BJ (cell line): ENCODE measurements around the gene TTC28. TPM values are rescaled to one million over a fixed set of nuclear protein-coding genes. Genes with fewer than 3 reads are reported as not detected.
"Not testable (repeated sequence)": the region's sequence is repeated elsewhere in the genome, so short reads cannot be mapped to it uniquely, and the experiment has no call there.

Experiments
- CTCF ChIA-PET: fragments of 350-600 bp; formaldehyde crosslinking; extraction: SDS; loops from one replicate; lab custom pipeline; 2021; ENCODE audit warnings: antibody characterized with exemption, inconsistent platforms; lab: Yijun Ruan, JAX
- POLR2A ChIA-PET: fragments of 300-600 bp; sonication (Branson Sonifier 250); formaldehyde crosslinking; extraction: SDS; loops from one replicate; lab custom pipeline; 2021; ENCODE audit warnings: antibody characterized with exemption; lab: Charles Lee
- DNase-seq: peaks from one replicate; pipeline ENCODE4 v3.0.0-alpha.2; 2011; ENCODE audit warnings: low read depth
- H3K27me3 ChIP-seq: 2 replicates; pipeline ENCODE4 v1.6.0; 2011; ENCODE audit warnings: low read length; ENCODE audit not compliant: control insufficient read depth, insufficient read depth
- H3K36me3 ChIP-seq: 2 replicates; pipeline ENCODE4 v1.5.1; 2011; ENCODE audit warnings: low read length; ENCODE audit not compliant: control insufficient read depth, insufficient read depth
- H3K4me3 ChIP-seq: 2 replicates; pipeline ENCODE4 v1.5.1; 2011; ENCODE audit warnings: low read depth, mild to moderate bottlenecking, control low read depth, low read length
- CTCF ChIP-seq: IDR thresholded peaks from 2 replicates; pipeline ENCODE4 v1.5.1; 2011; ENCODE audit warnings: low read depth, mild to moderate bottlenecking, control low read depth, inconsistent platforms, low read length, moderate library complexity; ENCODE audit not compliant: insufficient read depth
- polyA plus RNA-seq: library from polyadenylated mRNA; depleted of rRNA; stranded (reverse); fragments of >200 nt; gene quantifications from 2 replicates; pipeline ENCODE4 v1.2.3, GENCODE V29; 2011

TTC28 gene
- polyA plus RNA-seq, 1 experiment = 8.7 TPM

- Histone ChIP-seq H3K36me3 (no peaks in the 10 kb centered on the region), H3K27me3 (no peaks in the 10 kb centered on the region), H3K4me3 (no peak overlapping the region)
- DNase-seq = no peak
- ChIA-PET POLR2A (interaction anchor here (0.5 kb wide), 1 partner anchor 369 kb away, joined by 5 read pairs; no protein-coding TSS in a partner anchor), CTCF (interaction anchor here (1.0 to 2.0 kb wide), 3 partner anchors 23 to 382 kb away, joined by 3 to 9 read pairs (median 4); no protein-coding TSS in a partner anchor)
- TF ChIP-seq CTCF = no peak
Observed at GRCh38 chr22:28074526-28074925, 605.1 kb downstream of the TTC28 start.

GRCh38 chr22:28072066-28072465 lies 607.6 kb downstream of the TTC28 start:
- no peak for DNase-seq
- Histone ChIP-seq H3K27me3 (no peaks in the 10 kb centered on the region), H3K4me3 (no peak overlapping the region), H3K36me3 (no peaks in the 10 kb centered on the region)
- no peak for TF ChIP-seq CTCF
- ChIA-PET CTCF (interaction anchor here (0.5 kb wide), 1 partner anchor 529 kb away, joined by 3 read pairs; no protein-coding TSS in a partner anchor), POLR2A (interaction anchor here (0.6 kb wide), 1 partner anchor 552 kb away, joined by 7 read pairs; no protein-coding TSS in a partner anchor)

- no peaks in the 10 kb centered on the region for H3K27me3 ChIP-seq
- H3K36me3 ChIP-seq = 0 out of 2 replicates have a peak, but pooled peaks cover 2% of the 10 kb centered on the region
- DNase-seq = no peak
- no peak for TF ChIP-seq CTCF
- H3K4me3 ChIP-seq = no peak overlapping the region
- POLR2A ChIA-PET = no interaction called here
- CTCF ChIA-PET = no interaction called here
Observed at GRCh38 chr22:28068826-28069225, 610.8 kb downstream of the TTC28 start.

- Histone ChIP-seq H3K4me3 (no peak overlapping the region), H3K27me3 (no peaks in the 10 kb centered on the region), H3K36me3 (0 out of 2 replicates have a peak, but pooled peaks cover 2% of the 10 kb centered on the region)
- ChIA-PET POLR2A (no interaction called here), CTCF (interaction anchor here (1.1 to 1.2 kb wide), 2 partner anchors 13 to 129 kb away, joined by 3 to 5 read pairs; no protein-coding TSS in a partner anchor)
- TF ChIP-seq CTCF = no peak
- DNase-seq = no peak
Observed at GRCh38 chr22:28064920-28065319, 614.7 kb downstream of the TTC28 start.

- ChIA-PET CTCF (interaction anchor here (1.2 to 1.9 kb wide), 3 partner anchors 10 to 130 kb away, joined by 3 to 7 read pairs (median 6); no protein-coding TSS in a partner anchor), POLR2A (no interaction called here)
- no peak for TF ChIP-seq CTCF
- DNase-seq = no peak
- Histone ChIP-seq H3K4me3 (no peak overlapping the region), H3K36me3 (0 out of 2 replicates have a peak, but pooled peaks cover 2% of the 10 kb centered on the region), H3K27me3 (no peaks in the 10 kb centered on the region)
Observed at GRCh38 chr22:28063656-28064055, 616.0 kb downstream of the TTC28 start.

- CTCF ChIA-PET, H3K27me3 ChIP-seq, H3K36me3 ChIP-seq, DNase-seq, H3K4me3 ChIP-seq, POLR2A ChIA-PET: not testable (repeated sequence)
Observed at GRCh38 chr22:28060594-28060993, 619.0 kb downstream of the TTC28 start.
